ENCODE measurements around the gene SLC16A8. TPM values are rescaled to one million over a fixed set of nuclear protein-coding genes. Genes with fewer than 3 reads are reported as not detected.
"Not testable (repeated sequence)": the region's sequence is repeated elsewhere in the genome, so short reads cannot be mapped to it uniquely, and the experiment has no call there.

SLC16A8 gene
- total RNA-seq, 1 experiment from 2014 or later = not detected

DNA sequence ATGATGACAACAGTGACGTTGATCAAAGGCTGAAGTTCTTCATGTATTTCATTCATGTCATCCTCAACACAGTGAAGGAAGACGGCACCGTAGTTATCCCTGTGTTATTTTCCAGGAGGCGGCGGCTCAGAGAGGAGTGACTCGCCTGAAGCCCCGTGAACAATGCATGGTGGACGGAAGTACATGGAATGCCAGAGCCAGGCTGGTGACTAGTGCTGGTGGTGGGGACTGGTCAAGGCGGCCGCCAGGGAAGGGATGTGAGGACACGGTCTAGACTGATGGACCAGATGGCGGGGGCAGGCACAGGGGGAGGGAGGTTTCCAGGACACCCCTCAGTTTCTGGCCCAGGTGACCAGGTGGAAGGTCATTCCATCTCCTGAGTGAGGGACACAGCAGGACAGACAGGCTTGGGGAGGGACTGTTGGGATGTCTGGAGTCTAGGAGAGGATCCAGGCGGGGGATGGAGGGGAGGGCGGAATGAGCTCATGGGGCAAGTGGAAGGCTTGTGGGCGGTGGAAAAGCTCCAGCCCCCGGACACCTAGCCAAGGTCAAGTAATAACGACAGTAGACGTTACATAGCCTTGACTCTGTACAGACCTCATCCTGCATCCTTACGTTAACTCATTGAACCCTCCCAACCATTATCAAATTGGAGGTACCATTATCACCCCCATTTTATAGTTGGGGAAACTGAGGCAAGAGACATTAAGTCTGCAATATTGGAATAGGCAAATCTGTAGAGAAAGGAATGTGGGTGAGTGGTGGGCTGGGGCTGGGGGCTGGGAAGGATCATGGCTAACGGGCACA, 42.8 kb downstream of the SLC16A8 start:
- peaks cover 29% of the 10 kb centered on the region for H3K27me3 Mint-ChIP-seq (ENCODE audit: unreplicated experiment)
- CTCF ChIA-PET = interaction anchor here (0.5 kb wide), 1 partner anchor 201 kb away, joined by 4 read pairs; no protein-coding TSS in a partner anchor
- H3K36me3 Mint-ChIP-seq (ENCODE audit: insufficient read depth, unreplicated experiment) = no peaks in the 10 kb centered on the region
- no peaks in the 10 kb centered on the region for H3K9me3 Mint-ChIP-seq (ENCODE audit: low read depth, unreplicated experiment)
- intact Hi-C loops (cut with micrococcal nuclease; ENCODE audit: unreplicated experiment) = no loop called here
- TF ChIP-seq, protein P1, sequence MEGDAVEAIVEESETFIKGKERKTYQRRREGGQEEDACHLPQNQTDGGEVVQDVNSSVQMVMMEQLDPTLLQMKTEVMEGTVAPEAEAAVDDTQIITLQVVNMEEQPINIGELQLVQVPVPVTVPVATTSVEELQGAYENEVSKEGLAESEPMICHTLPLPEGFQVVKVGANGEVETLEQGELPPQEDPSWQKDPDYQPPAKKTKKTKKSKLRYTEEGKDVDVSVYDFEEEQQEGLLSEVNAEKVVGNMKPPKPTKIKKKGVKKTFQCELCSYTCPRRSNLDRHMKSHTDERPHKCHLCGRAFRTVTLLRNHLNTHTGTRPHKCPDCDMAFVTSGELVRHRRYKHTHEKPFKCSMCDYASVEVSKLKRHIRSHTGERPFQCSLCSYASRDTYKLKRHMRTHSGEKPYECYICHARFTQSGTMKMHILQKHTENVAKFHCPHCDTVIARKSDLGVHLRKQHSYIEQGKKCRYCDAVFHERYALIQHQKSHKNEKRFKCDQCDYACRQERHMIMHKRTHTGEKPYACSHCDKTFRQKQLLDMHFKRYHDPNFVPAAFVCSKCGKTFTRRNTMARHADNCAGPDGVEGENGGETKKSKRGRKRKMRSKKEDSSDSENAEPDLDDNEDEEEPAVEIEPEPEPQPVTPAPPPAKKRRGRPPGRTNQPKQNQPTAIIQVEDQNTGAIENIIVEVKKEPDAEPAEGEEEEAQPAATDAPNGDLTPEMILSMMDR (IDR thresholded peaks at IDR 0.05; ENCODE audit: unreplicated experiment) = no peak
- BruUV-seq (replicated peaks) = no TSS peak
- no peak overlapping the region for H3K4me3 Mint-ChIP-seq (ENCODE audit: low read depth, unreplicated experiment)
- H3K4me1 Mint-ChIP-seq (ENCODE audit: low read depth, unreplicated experiment) = no peaks in the 10 kb centered on the region
- DNase-seq = no peak
- no peak overlapping the region for H3K27ac Mint-ChIP-seq (ENCODE audit: unreplicated experiment)

DNA sequence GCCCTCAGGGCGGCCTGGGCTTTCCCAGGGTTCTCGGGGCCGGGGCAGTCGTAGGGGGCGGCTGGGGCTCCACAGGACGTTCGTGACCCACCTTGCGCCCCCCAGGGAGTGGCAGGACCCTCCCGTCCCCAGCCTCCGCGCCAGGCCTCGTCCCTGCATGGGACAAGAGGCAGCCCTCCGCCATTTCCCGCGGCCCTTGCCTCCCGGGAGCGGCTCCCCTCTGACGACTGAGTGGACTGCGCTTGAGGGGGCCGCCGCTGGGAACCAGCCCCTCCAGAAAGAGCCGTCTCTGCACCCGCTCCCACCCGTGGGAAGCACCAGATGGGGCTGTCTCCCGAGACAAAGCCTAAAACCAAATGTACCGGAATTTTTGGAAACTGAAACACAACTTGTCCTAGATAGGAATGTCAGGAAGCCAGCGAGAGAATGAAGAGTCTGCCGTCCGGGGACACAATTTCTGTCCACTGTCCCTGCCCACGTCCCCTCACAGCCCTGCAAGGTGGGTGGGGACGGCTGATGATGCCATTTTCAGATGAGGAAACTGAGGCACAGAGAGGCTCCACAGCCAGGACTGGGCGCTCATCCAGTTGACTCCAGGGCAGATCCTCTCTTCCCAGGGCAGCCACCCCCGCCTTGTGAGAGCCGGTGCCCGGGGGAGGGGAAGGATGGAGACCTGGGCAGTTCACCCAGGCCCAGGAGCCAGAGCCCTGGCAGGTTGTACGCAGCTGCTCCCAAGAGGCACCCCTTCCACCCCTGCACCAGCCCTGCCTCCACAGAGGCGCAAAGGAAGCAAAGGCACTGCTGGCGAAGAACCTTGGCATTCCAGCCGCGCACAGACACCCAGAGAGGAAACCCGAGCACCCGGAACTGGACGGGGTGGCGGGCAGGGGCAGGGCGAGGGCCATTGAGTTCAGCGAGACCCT, 44.8 kb downstream of the SLC16A8 start:
- Mint-ChIP-seq H3K36me3 (ENCODE audit: insufficient read depth, unreplicated experiment) (peaks cover 8% of the 10 kb centered on the region), H3K27ac (ENCODE audit: unreplicated experiment) (no peak overlapping the region), H3K4me3 (ENCODE audit: low read depth, unreplicated experiment) (no peak overlapping the region), H3K4me1 (ENCODE audit: low read depth, unreplicated experiment) (peaks cover 12% of the 10 kb centered on the region), H3K27me3 (ENCODE audit: unreplicated experiment) (peaks cover 20% of the 10 kb centered on the region), H3K9me3 (ENCODE audit: low read depth, unreplicated experiment) (no peaks in the 10 kb centered on the region)
- CTCF ChIA-PET = no interaction called here
- TF ChIP-seq, protein P1 (IDR thresholded peaks at IDR 0.05; ENCODE audit: unreplicated experiment) = no peak
- no TSS peak for BruUV-seq (replicated peaks)
- no peak for DNase-seq
- intact Hi-C loops (cut with micrococcal nuclease; ENCODE audit: unreplicated experiment) = no loop called here

GRCh38 chr22:38038426-38038825, 45.6 kb downstream of the SLC16A8 start:
- Mint-ChIP-seq H3K27ac (ENCODE audit: unreplicated experiment) (no peak overlapping the region), H3K27me3 (ENCODE audit: unreplicated experiment) (peaks cover 20% of the 10 kb centered on the region), H3K9me3 (ENCODE audit: low read depth, unreplicated experiment) (no peaks in the 10 kb centered on the region), H3K4me1 (ENCODE audit: low read depth, unreplicated experiment) (peaks cover 18% of the 10 kb centered on the region), H3K36me3 (ENCODE audit: insufficient read depth, unreplicated experiment) (peaks cover 13% of the 10 kb centered on the region), H3K4me3 (ENCODE audit: low read depth, unreplicated experiment) (no peak overlapping the region)
- BruUV-seq (replicated peaks) = no TSS peak
- CTCF ChIA-PET = no interaction called here
- intact Hi-C loops (cut with micrococcal nuclease; ENCODE audit: unreplicated experiment) = no loop called here
- TF ChIP-seq, protein P1 (IDR thresholded peaks at IDR 0.05; ENCODE audit: unreplicated experiment) = no peak
- DNase-seq = no peak

DNA sequence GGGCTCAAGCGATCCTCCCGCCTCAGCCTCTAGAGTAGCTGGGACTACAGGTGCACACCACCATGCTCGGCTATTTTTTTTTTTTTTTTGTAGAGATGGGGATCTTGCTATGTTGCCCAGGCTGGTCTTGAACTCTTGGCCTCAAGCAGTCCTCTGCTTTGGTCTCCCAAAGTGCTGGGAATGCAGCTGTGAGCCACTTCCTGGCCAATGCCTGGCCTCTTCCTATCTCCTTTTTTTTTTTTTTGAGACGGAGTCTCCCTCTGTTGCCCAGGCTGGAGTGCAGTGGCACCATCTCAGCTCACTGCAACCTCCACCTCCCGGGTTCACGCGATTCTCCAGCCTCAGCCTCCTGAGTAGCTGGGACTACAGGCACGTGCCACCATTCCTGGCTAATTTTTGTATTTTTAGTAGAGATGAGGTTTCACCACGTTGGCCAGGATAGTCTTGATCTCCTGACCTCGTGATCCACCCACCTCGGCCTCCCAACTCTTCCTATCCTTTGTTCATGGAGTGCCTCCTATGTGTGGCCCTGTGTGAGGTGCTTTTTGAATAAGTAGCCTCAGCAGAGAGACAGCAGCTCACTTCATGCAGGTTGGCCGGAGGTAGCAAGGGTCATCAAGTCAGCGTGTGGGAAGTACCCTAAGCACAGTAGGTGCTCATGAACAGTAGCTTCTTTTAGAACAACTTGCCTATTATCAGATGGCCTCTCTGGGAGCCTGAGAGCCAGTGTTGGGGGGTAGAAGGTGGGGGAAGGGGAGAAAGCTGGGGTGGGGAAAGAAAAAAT, 46.4 kb downstream of the SLC16A8 start:
- H3K36me3 Mint-ChIP-seq (ENCODE audit: insufficient read depth, unreplicated experiment) = peaks cover 13% of the 10 kb centered on the region
- H3K27ac Mint-ChIP-seq (ENCODE audit: unreplicated experiment); H3K9me3 Mint-ChIP-seq (ENCODE audit: low read depth, unreplicated experiment); H3K4me3 Mint-ChIP-seq (ENCODE audit: low read depth, unreplicated experiment); BruUV-seq (replicated peaks); DNase-seq; intact Hi-C loops (cut with micrococcal nuclease; ENCODE audit: unreplicated experiment): not testable (repeated sequence)
- H3K27me3 Mint-ChIP-seq (ENCODE audit: unreplicated experiment) = peaks cover 20% of the 10 kb centered on the region
- peaks cover 18% of the 10 kb centered on the region for H3K4me1 Mint-ChIP-seq (ENCODE audit: low read depth, unreplicated experiment)
- CTCF ChIA-PET = interaction anchor here (0.6 to 0.7 kb wide), 2 partner anchors 43 to 91 kb away, joined by 3 to 5 read pairs; no protein-coding TSS in a partner anchor

Data from Calu3 (cell line).